NCI-H128 (cell line): ENCODE results near the gene NYAP2.

Experiments
- DNase-seq: peaks from one replicate; lab custom pipeline; 2025; ENCODE audit not compliant: unreplicated experiment; lab: John Stamatoyannopoulos, UW

NYAP2 gene

DNA sequence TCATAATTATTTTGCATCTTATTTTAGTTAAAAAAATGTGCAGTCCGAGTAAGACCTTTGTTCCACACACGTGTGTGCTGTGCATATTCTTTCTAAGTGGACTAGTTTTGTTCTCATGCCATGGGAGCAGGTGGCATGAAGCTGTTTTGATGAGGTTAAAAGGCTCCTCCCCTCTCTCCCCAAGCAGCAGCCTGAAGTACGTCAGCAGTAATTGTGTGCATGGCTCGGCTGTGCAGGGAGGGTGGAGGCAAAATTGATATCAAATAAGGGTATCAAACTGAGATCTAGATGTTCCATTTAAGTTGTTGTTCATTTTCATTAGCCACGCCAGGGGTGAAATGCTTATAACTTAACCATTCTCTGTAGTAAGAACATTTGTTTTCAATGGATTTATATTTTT, at the start of gene NYAP2:
Gene NYAP2, plus strand, starts transcription at position 207 of the 400 bp plus-strand sequence. CDS start 9,171 bp downstream, outside the sequence.
- DNase-seq, result peak; percentile 66

DNA sequence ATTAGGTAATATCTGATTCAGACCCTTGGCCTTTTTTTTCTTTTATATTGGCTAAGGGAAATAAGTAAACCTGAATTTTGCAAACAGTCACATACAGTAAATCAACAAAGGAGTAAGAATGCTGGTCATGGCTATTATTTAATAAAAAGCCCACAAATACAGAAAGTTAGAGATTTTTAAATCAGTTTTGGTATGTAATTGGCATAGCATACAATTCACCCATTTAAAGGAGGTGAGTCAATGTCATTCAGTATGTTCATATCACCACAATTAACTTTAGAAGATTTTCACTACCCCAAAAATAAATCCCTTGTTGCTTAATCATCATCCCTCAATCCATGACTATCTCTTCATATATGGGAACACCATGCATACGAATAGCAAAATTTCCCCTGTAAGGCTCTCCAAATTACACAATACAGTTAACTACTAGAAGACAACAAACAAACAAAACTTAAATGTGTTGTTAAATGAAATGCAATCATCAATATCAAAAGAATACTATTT, 45.9 kb upstream of the NYAP2 start:
- no peak for DNase-seq

DNA sequence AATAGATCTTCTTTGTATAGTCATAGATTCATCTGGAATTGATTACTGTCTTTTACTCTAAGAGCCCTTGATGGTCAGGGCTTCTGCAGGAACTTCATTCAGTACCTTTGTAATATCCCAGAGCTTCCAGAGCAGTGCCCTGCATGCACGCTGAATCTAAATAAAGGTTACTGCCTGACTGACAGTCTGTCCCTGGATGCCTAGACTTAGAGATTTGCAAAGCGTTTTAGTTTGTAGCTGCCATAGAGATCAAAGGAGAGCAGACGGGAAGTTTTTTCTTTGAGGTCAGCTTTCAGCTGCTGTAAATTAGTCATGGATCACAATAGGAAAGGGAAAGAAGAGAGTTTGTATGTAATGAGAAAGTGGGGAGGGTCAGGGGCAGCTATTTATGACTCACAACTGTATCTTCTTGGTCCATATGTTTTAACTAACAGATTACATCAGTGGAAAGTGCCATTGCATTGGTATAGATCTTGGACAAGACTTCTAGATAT, 45.2 kb upstream of the NYAP2 start:
- no peak for DNase-seq

DNA sequence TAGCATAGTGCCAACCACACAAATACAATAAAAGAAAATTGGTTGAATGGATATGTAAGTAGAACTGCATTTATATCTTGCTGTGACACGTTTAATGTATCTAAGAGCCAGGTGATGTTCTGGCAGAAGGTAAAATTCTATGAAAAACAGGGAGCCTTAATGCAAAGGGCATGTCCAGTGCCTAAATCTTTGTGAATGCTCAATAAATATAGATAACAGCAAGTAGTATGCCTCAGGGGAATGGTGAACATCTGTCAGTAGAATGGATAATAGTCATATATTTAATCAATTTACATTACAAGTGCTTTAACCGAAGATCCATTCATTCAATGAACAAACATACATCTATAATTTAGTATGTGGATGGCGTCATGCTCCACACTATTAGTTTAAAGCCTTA, 43.7 kb upstream of the NYAP2 start:
- DNase-seq, result no peak

DNA sequence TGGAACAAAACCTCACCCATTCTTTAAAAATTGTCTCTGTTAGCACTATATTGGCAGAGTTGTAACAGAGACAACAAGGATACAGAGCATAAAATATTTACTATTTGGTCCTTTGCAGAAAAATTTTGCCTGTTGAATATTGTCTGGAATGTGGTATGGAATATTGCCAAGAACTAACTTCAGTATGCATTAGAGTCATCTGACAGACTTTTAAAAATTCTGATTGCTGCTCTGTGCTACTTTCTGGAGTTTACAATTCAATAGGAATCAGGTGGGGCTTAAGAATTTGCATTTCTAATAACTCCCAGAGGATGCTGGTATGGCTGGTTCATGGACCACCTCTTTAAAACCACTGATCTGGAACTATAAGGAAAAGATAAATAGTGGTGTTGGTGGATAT, 32.8 kb upstream of the NYAP2 start:
- no peak for DNase-seq

DNA sequence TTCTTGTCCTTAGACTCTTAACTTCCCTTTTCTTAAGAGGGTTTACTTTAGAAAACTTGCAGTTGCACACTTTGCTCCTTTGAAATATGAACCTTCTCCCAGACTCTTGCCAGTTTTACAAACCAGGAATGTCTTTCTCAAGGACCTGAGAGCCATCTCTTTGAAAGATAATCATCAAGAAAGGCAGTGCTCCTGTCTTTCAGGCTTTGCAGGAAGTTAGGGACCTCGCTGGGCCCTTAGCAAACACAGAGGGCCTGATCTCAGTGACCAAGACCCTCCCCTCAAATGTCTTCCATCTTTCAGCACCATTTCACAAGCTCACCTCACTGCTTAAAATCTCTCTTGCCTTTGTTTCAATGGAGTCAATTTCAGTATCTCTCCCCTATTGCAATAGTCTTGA, 32.0 kb upstream of the NYAP2 start:
- no peak for DNase-seq

DNA sequence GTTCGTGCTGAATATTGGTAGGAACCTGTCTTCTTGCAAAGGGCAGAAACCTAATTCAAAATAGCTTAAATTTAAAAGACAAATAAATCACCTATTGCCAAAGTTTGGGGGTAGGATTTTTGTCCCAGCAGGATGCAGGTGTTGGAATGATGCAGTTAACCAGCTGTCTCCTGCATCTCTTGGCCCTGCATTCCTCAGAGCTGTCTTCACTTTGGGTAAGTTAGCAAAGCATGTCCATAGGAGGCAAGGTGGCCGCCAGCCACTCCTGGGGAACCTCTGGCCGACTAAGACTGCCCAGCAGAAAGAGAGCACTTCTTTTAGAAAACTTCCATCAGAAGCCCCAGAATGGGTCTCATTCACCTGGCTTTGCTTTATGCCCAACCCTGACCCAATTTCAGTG, 20.5 kb upstream of the NYAP2 start:
- DNase-seq, result no peak

DNA sequence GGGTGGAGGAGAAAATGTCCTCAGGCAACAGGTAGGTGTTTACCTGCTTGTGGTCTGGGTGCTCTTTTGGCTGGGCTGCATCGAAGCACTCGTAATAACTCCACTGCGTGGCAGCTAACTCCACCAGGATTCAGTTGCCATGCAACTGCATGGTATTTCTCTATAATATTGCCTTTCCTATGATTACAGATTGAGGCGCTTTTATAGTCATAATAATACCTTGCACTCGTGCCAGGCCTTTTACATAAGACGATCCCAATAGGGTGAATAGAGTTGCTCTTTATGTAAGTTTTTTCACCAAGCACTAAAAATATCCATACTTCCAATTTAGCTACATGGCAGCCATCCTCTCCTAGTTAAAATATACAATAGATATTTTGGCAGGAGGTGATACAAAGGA, 19.7 kb upstream of the NYAP2 start:
- no peak for DNase-seq

DNA sequence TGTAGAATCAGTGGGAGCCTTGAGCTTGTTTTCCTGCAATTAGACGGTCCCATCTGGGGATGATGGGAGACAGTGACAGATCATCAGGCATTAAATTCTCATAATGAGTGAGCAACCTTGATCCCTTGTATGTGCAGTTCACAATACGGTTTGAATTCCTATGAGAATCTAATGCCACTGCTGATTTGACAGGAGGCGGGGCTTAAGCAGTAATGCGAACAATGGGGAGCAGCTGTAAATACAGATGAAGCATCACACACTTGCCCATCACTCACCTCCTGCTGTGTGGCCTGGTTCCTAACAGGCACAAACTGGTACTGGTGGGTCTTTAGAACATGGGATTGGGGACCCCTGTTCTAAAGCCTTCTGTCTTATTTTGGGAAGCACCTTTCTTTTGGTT, 17.9 kb upstream of the NYAP2 start:
- no peak for DNase-seq

DNA sequence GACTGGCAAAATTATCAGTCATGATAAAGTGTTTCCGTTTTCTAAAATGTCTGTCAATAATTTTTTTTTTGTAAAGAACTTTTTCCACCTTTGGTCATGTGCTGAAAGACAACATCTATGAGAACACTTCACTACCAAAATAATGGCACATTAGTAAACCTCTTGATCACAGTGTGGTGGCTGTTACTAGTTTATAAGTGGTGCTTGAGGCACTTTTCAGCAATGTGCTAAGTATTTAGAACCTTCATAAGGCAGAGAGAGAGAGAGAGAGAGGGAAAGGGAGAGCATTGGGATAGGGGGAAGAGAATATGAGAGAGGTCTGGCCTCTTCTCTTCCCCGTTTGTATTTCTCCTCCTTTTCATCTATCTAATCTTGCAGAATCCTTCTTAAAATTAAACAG, 1.1 kb upstream of the NYAP2 start:
- DNase-seq, result peak; percentile 33

DNA sequence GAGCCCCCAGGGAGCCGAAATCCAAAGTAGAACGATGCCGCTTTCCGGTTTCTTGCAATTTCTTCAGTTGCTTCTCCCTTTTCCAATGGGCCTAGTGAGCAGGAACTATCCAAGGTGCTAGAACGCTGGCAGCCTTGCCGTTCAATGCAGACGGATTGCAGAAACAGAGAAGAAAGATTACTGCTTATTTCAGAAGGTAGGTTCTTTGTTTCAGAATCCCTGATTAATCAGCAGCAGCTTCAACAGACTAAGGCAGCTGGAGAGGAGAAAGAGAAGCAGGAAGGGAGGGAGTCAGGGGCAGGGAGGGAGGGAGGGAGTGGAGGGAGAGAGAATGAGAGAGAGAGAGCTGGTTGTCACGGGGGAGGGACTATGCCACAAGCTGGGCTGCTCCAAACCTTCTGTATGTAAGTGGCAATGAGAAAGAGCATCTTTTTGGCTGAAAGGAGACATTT, 576 bp downstream of the NYAP2 start:
- DNase-seq, result peak; percentile 55

DNA sequence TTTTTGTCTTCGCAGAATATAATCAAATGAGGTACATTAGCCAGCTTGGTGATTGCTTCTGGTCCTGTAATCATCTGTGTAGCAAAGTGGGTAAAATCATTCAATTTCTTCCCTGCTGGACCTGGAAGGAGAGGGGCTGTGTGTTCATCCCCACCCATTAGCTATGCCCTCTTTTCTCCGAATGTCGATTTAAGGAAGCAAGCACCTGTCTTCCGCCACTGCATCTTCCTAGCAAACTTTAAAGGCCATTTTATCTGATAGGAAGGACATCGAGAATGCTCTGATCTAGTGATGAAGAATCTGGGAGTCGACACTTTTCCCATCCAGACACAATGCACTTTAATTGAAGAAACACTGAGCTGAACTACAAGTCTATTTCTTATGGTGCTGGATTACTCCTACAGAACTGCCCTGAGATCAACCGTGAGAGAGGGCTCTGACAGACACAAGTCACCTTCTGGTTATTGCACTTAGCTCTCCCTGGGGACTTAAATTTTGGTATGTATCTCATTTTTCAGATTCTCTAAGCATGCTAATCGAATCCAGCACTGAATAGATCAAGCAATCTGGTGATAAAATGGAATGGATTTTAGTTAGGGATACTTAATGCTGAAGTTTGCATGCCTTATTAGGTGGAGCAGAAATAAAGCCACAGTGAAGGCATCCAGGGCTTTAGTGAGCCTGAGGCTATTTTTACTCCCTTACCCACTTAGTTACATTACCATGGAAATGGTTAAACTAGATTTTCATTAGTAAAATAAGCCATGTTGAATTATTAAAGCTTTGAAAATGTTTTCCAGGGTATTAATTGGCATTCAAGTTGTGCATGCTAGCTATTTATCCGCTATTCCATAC, 1.3 kb downstream of the NYAP2 start:
- no peak for DNase-seq

DNA sequence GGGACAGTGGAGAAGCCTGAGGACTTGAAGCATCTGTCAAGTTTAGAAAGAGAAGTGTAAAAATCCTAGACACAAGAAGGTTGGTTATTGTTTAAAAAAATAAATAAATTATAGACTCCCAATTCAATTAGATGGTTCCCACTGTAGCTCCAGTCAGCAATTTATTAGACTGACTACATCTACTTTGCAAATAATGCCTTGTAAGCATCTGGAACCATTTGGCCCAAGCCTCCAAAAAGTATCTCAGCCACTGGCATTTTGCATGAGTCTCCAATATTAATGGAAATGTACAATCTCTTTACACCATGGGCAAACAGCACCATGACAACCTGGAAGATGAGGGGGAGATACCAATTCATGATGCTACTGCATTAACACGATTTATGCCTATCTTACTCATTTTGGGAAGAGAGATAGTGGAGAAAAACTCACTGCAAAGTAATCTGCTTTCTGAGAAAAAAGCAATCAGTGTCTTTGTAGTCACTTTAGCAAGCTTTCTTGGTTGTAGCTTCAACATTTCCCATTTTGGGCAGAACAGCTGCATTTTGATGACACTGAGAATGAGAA, 2.8 kb downstream of the NYAP2 start:
- no peak for DNase-seq

DNA sequence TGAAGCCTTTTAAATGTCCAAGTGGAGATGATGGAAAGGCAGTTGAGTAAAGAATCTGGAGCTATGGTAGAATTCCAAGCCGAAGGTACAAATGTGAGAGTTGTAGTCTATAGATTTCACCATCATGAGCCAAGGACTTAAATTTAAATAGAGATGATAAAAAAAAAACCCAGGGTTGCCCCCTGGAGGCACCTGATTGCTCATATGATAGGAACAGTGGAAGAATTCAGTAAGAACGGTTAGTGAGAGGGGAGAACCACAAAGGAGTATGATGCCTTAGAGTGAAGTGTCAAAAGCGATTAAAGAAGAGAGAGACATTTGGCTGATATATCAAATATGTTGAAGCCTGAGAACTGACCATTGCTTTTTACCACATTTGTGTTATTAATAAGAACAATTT, 11.9 kb downstream of the NYAP2 start:
- no peak for DNase-seq

DNA sequence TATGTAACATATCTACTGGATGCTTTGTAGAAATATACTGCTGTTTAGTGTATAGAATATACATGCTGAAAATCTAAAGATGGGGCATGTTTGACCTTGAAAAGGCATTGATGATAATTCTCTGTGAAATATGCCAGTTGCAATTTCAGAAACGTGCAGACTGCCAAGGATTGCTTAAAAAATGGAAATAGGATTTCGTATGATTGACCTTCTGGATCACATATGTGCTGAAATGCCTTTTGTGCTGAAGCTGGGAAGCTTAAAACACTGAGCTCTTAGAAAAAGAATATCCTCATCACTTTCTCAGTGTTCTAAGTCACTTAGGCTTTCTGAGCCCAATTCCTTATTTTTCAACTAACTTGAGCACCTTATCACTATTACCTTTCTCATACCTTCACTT, 14.3 kb downstream of the NYAP2 start:
- DNase-seq, result no peak

DNA sequence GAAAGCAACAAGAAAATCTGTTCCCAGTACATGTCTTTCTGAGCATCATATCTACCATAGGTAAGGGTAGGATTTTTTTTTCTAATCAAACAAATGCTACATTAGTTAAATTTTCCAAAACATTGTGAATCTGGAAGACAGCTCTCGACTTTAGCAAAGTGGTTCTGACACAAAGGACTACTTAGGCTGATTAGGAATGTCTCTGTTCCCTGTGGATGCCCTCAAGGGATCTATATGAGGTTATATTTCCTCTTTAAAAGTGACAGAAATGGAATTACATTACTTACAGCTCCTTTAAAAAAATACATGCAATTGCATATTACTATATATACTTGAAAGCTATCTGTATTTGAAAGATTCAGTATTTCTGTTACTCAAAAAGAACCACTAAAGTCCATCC, 15.4 kb downstream of the NYAP2 start:
- no peak for DNase-seq

DNA sequence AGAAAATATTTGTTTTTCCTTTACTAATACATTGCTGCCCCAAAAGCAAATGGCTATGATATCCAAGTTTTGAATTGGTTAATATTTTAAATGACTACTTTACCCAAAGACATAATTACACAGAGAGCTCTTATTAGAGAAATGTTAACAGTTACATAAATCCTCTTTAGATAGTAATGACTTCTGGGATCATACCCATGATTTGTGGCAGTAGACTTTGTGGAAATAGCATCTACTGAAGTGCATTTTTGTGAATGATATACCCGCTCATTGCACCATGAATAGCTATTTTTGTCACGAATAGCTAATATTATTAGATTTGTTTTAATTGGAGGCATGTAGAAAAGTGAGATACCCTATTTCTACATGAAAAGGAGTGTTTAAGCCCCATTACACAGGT, 15.8 kb downstream of the NYAP2 start:
- no peak for DNase-seq

DNA sequence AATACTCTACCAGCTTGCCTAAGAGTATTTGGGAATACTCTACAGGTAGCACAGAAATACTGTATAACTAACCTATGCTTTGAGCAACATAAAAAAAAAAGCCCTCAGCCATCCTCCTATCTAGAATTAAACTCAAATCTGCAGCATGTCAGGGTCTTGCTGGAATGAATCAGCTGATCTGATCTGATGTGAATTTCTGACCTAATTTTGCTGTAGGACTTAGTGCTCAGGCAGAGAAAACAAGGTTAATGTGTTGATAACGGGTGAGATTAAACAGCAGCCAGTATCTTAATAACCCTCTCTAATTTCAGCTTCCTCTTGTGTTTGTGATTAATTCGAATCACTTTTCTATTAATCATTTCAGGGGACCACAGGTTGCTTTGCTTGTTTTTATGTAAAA, 16.3 kb downstream of the NYAP2 start:
- DNase-seq, result no peak

DNA sequence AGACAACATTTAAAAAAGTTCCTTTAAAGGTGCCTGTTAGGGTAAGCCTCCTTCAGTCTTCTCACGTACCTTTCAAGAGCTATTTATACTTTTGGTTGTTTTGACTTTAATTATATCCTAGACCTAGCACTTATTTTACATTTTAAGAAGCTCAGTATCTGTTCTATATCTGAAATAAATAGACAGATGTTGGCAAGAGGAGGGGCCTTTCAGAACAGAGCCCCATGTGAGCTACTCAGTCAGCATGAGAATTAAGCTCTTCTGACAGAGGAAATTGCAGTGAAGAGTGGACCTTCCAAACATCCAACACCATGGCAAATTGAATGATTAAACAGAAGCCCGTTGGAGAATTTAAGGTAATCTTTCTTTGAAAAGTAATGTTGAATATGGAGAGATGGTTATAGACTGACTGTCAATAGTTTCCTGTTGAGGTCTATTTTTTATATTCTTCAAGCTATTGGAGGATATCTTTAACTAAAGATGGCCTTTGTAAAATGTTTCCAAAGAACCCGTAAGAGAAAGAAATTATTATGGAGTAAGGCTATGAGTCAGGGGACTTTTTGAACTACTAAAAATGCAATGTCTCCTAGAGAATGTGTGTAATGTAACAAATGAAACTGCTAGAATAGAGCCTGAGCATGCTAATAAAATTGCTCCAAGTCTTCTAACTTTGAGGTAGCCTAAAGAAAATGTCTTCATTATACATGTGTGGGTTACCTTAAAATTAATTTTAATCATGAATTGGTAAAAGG, 17.3 kb downstream of the NYAP2 start:
- DNase-seq, result no peak

DNA sequence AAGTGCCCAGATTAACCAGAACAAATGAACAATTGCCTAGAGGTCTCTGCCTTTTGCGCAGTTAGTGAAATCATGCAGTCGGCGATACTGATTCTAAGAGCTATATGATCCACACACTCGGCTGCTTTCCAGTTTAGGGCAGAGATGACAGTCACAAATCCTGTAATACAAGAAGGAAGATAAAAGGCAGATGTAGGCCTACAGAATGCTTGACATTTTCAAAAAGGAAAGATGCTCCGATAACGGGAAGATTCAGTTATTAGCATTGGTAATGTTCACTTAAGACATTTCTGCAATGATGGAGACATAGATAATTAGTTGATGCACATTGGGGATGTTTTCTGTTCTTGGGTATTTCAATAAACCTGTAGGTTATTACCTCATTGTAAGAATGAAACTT, 19.5 kb downstream of the NYAP2 start:
- no peak for DNase-seq

DNA sequence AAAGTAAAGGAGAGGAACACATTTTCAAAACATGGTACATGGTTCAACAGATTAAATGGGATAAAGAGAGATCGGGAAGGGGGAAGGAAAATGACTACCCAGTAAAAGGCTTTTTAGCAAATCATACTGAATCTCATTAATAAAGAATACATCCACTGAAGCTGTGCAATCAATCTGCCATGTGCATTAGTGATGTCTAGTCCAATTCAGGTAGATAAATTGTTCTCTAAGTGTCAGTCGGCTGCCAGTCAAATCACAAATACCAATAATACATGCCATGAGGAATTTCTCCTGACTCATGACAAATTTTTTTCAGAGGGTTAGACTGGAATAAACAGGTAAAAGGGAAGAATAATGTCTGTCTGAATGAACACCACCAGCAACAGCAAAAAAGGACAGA, 22.6 kb downstream of the NYAP2 start:
- DNase-seq, result no peak

DNA sequence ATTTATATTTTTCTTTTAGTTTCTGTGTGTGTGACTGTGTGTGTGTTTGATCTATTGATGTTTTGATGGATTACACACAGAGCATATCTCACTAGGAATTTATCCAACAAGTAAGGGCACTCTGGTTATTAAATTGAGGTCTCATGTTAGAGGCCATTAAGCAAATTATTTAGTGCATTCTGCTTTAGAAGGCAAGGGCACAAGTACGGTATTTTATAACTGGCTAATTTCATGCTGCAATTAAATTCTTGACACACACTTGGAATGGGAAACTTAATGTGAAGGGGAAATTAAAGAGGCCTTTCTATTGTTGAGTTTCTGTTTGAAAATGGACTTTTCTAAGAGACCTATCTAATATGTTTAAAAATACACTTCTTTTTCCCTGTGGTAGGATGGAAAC, 25.8 kb downstream of the NYAP2 start:
- no peak for DNase-seq
